ENCODE data around the gene G3BP1. TPM values are rescaled to one million over a fixed set of nuclear protein-coding genes. Genes with fewer than 3 reads are reported as not detected.

The G3BP1 gene
- total RNA-seq, 1 donor from 2014 or later: 211 TPM

- no peak for DNase-seq (ENCODE audit: low spot score in 2 of 2, unreplicated experiment in 2 of 2)
- H3K27me3 Mint-ChIP-seq (ENCODE audit: low read depth): no peaks in the 10 kb centered on the region
- peaks cover 3% of the 10 kb centered on the region for H3K9me3 Mint-ChIP-seq
- H3K4me3 Mint-ChIP-seq: no peak overlapping the region
- H3K27ac Mint-ChIP-seq: peak overlapping the region; percentile 18
- peaks cover 47% of the 10 kb centered on the region for H3K36me3 Mint-ChIP-seq
- TF ChIP-seq, protein P1, sequence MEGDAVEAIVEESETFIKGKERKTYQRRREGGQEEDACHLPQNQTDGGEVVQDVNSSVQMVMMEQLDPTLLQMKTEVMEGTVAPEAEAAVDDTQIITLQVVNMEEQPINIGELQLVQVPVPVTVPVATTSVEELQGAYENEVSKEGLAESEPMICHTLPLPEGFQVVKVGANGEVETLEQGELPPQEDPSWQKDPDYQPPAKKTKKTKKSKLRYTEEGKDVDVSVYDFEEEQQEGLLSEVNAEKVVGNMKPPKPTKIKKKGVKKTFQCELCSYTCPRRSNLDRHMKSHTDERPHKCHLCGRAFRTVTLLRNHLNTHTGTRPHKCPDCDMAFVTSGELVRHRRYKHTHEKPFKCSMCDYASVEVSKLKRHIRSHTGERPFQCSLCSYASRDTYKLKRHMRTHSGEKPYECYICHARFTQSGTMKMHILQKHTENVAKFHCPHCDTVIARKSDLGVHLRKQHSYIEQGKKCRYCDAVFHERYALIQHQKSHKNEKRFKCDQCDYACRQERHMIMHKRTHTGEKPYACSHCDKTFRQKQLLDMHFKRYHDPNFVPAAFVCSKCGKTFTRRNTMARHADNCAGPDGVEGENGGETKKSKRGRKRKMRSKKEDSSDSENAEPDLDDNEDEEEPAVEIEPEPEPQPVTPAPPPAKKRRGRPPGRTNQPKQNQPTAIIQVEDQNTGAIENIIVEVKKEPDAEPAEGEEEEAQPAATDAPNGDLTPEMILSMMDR (IDR thresholded peaks at IDR 0.05; ENCODE audit: unreplicated experiment): no peak
- H3K4me1 Mint-ChIP-seq: peaks cover 6% of the 10 kb centered on the region
Measured at GRCh38 chr5:151805414-151806223, 33.9 kb downstream of the G3BP1 start.

DNA sequence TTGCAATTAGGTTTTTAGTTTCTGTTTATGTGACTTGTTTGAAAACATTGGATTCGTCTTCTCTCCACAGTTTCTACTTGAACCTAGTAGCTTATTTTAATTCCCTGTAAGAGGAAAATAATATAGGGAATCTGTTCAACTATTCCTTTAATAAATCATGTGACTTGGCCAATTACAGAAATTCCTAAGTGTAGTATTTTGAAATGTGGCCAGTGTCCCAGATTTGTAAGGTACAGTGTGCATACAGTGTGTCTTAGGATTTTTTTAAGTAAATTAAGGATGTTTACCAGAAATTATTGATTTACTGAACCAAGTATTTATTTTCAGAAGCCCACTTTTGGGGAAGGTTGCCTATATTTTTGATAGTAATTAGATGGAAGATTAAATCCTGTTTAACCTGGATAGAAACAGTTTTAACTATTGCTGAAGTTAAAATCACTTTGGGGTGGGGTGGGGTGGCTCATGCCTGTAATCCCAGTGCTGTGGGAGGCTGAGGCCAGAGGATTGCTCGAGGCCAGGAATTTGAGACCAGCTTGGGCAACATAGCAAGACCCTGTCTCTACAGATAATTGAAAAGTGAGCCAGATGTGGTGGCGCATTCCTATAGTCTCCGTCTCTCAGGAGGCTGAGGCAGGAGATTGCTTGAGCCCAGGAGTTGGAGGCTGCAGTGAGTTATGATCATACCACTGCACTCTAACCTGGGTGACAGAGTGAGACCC lies 36.9 kb downstream of the G3BP1 start:
- Mint-ChIP-seq H3K36me3 (peaks cover 55% of the 10 kb centered on the region), H3K27ac (no peak overlapping the region), H3K27me3 (ENCODE audit: low read depth) (no peaks in the 10 kb centered on the region), H3K4me1 (peaks cover 8% of the 10 kb centered on the region), H3K9me3 (peaks cover 6% of the 10 kb centered on the region), H3K4me3 (no peak overlapping the region)
- DNase-seq (ENCODE audit: low spot score in 2 of 2, unreplicated experiment in 2 of 2): no peak
- TF ChIP-seq, protein P1 (IDR thresholded peaks at IDR 0.05; ENCODE audit: unreplicated experiment): no peak

DNA sequence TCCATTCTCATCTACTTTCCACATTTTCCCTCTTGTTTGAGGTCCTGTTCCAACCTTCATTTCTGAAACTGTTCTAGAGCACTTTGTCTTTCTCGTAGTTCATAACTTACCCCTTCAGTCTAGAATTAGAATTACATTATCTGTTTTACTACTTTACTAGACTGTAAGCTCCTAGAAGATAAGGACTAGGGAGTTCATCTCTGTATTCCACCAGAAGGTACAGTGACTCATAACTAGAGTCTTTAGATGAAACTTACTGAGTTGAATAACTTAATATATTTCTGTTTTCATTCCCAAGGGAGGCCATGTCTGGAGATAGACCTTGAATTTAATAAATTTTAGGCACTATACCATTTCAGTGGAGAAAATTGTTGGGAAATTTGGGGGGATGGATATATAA lies 38.7 kb downstream of the G3BP1 start:
- TF ChIP-seq, protein P1 (IDR thresholded peaks at IDR 0.05; ENCODE audit: unreplicated experiment): no peak
- no peak for DNase-seq (ENCODE audit: low spot score in 2 of 2, unreplicated experiment in 2 of 2)
- H3K4me1 Mint-ChIP-seq: peaks cover 7% of the 10 kb centered on the region
- H3K9me3 Mint-ChIP-seq: peaks cover 6% of the 10 kb centered on the region
- no peak overlapping the region for H3K4me3 Mint-ChIP-seq
- no peaks in the 10 kb centered on the region for H3K27me3 Mint-ChIP-seq (ENCODE audit: low read depth)
- no peak overlapping the region for H3K27ac Mint-ChIP-seq
- H3K36me3 Mint-ChIP-seq: peaks cover 48% of the 10 kb centered on the region

- no peaks in the 10 kb centered on the region for H3K27me3 Mint-ChIP-seq (ENCODE audit: low read depth)
- peaks cover 6% of the 10 kb centered on the region for H3K9me3 Mint-ChIP-seq
- H3K36me3 Mint-ChIP-seq: peaks cover 45% of the 10 kb centered on the region
- TF ChIP-seq, protein P1 (IDR thresholded peaks at IDR 0.05; ENCODE audit: unreplicated experiment): no peak
- H3K4me3 Mint-ChIP-seq: no peak overlapping the region
- H3K27ac Mint-ChIP-seq: no peak overlapping the region
- no peak for DNase-seq (ENCODE audit: low spot score in 2 of 2, unreplicated experiment in 2 of 2)
- peaks cover 10% of the 10 kb centered on the region for H3K4me1 Mint-ChIP-seq
Measured at GRCh38 chr5:151810897-151811296, 39.1 kb downstream of the G3BP1 start.

DNA sequence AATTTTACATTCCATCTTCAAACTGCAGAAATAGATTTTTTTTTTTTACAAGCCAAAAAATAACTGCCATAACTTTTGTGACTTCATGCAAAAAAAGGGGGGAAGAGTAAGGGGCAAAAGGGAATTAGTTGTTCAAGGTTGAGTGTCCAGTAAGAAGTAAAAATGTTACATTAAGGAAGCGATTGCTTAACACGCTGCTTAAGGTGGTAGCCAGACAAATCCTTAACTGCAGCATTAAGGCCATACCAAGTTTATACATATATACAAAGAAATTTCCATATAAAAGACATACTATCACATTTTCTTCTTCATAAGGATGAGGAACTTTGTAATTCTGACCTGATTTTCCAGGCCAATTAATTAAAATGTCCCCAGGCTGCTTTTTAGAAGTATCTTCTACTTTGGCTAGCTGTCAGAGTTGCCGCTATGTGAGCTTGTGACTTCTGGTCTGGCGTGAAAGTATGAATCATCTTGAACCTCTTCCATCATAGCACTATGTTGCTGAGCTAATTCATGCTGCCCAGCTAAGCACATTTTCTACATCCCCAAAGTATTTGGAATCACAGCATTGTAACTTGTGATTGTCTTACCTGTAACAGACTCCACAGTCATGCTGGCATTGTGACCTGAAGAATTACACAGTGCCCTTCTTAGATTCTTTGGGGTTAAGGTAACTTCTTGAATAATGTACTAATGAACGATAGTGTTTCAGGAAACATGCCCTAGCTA lies 40.0 kb downstream of the G3BP1 start:
- H3K27me3 Mint-ChIP-seq (ENCODE audit: low read depth): no peaks in the 10 kb centered on the region
- peaks cover 42% of the 10 kb centered on the region for H3K36me3 Mint-ChIP-seq
- H3K4me1 Mint-ChIP-seq: peaks cover 10% of the 10 kb centered on the region
- DNase-seq (ENCODE audit: low spot score in 2 of 2, unreplicated experiment in 2 of 2): no peak
- H3K27ac Mint-ChIP-seq: peak overlapping the region; percentile 11
- H3K9me3 Mint-ChIP-seq: peaks cover 6% of the 10 kb centered on the region
- no peak overlapping the region for H3K4me3 Mint-ChIP-seq
- TF ChIP-seq, protein P1 (IDR thresholded peaks at IDR 0.05; ENCODE audit: unreplicated experiment): no peak

All from mesothelial cell of epicardium (in vitro differentiated cells).